Thyroid gland (tissue), 4 donors: ENCODE results near the gene STH.

Experiments
- CTCF ChIP-seq, 6 experiments: fragments of 200-600 bp in 3 of 6; fragments of 450-650 bp in 3 of 6; sonication (generic) in 3 of 6; IDR thresholded peaks; one replicate each; pipeline ENCODE4 v1.5.1; 2016 to 2019; ENCODE audit warnings: antibody characterized with exemption in 6 of 6, mild to moderate bottlenecking in 2 of 6, inconsistent platforms in 1 of 6, moderate library complexity in 1 of 6
- POLR2A ChIP-seq, 2 donors: fragments of 450-650 bp; IDR thresholded peaks; one replicate each; pipeline ENCODE4 v1.6.1; 2017; ENCODE audit warnings: antibody characterized with exemption in 2 of 2, mild to moderate bottlenecking in 2 of 2, moderate library complexity in 1 of 2

- no peak for TF ChIP-seq CTCF (IDR thresholded peaks at IDR 0.05)
- no peak for TF ChIP-seq POLR2A (IDR thresholded peaks at IDR 0.05)
These were observed 25.5 kb downstream of the STH start for GRCh38 chr17:46024590-46024989.
